Stimulated activated naive CD8-positive, alpha-beta T cell treated with anti-CD3 and anti-CD28 coated beads, Interleukin-15, amount 100 ng/mL, for 72 hours (primary cell): ENCODE results near the gene RTN1.

Experiments
- ATAC-seq: fragments of 150-1000 bp; cut with Tn5 transposase; 2 replicates; pipeline ENCODE4 v1.10.0; 2021; ENCODE audit warnings: mild to moderate bottlenecking, moderate library complexity
- DNase-seq, 2 donors: peaks; one replicate each; pipeline ENCODE4 v3.0.0; 2021 to 2022
- H3K27ac Mint-ChIP-seq, 2 donors: one replicate each; pipeline ENCODE4 v1.8.0; 2022; ENCODE audit warnings: mild to moderate bottlenecking in 2 of 2, mixed read lengths in 2 of 2, moderate library complexity in 2 of 2
- H3K27me3 Mint-ChIP-seq: one replicate; pipeline ENCODE4 v1.8.0; 2022; ENCODE audit warnings: mixed read lengths
- H3K4me1 Mint-ChIP-seq: one replicate; pipeline ENCODE4 v1.8.0; 2022; ENCODE audit warnings: mild to moderate bottlenecking, mixed read lengths
- H3K4me3 Mint-ChIP-seq, 2 donors: one replicate each; pipeline ENCODE4 v1.8.0; 2022; ENCODE audit warnings: mild to moderate bottlenecking in 2 of 2, mixed read lengths in 2 of 2, moderate library complexity in 1 of 2
- H3K9me3 Mint-ChIP-seq, 2 donors: one replicate each; pipeline ENCODE4 v1.8.0; 2022; ENCODE audit warnings: mixed read lengths in 2 of 2

RTN1 gene

GRCh38 chr14:59600211-59600945 lies 270.2 kb downstream of the RTN1 start:
- DNase-seq (no peak), ATAC-seq (no peak)
- H3K27ac Mint-ChIP-seq: peak overlapping the region in 1 of 2 donors; percentile 34
- H3K4me3 Mint-ChIP-seq: no peak overlapping the region
- peaks cover 18% of the 10 kb centered on the region for H3K27me3 Mint-ChIP-seq
- H3K4me1 Mint-ChIP-seq: no peaks in the 10 kb centered on the region
- H3K9me3 Mint-ChIP-seq: no peaks in the 10 kb centered on the region

- Mint-ChIP-seq H3K4me3 (no peak overlapping the region), H3K9me3 (no peaks in the 10 kb centered on the region), H3K4me1 (no peaks in the 10 kb centered on the region), H3K27me3 (peaks cover 28% of the 10 kb centered on the region), H3K27ac (no peak overlapping the region)
- DNase-seq (no peak), ATAC-seq (no peak)
These were observed 275.5 kb downstream of the RTN1 start for GRCh38 chr14:59595071-59595470.

DNA sequence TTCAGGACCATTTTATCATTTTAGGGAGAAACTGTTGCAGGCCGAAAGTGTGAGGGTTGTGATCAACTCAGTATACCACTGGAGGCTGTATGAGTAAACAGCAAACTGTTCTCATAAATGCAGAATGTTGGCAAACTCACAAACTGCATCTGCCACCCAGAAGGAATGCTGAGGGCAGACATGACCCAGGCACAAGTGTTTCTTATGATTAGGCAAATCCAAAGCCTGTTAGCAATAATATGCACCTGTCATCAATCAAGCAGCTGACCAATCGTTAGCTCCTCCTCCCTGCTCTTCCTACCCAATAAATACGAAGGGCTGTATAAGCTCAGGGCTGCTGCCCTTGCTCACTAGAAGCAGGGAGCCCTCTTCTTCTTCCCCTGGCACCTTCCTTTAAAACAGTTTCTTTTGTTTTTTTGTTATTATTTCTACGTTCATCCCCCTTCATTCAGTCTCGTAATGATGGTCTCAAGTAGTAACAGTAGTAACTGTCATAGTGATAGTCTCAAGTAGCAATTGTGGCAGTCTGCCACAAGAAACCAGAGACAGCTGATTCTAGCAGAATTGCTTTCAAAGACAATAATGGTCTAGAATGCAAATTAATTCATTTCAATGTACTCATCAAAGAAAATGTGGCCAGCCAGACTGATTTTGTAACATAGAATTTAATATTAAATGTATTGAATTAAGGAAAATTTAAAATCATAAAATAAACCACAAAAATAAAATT lies 278.8 kb downstream of the RTN1 start:
- no peaks in the 10 kb centered on the region for H3K9me3 Mint-ChIP-seq
- DNase-seq (no peak), ATAC-seq (no peak)
- no peak overlapping the region for H3K4me3 Mint-ChIP-seq
- no peak overlapping the region for H3K27ac Mint-ChIP-seq
- H3K4me1 Mint-ChIP-seq: no peaks in the 10 kb centered on the region
- peaks cover 13% of the 10 kb centered on the region for H3K27me3 Mint-ChIP-seq

- Mint-ChIP-seq H3K27ac (no peak overlapping the region), H3K4me1 (peaks cover 6% of the 10 kb centered on the region), H3K9me3 (no peaks in the 10 kb centered on the region), H3K4me3 (no peak overlapping the region), H3K27me3 (no peaks in the 10 kb centered on the region)
- DNase-seq: no peak
- ATAC-seq: no peak
These were observed 282.5 kb downstream of the RTN1 start for GRCh38 chr14:59588101-59588500.

DNA sequence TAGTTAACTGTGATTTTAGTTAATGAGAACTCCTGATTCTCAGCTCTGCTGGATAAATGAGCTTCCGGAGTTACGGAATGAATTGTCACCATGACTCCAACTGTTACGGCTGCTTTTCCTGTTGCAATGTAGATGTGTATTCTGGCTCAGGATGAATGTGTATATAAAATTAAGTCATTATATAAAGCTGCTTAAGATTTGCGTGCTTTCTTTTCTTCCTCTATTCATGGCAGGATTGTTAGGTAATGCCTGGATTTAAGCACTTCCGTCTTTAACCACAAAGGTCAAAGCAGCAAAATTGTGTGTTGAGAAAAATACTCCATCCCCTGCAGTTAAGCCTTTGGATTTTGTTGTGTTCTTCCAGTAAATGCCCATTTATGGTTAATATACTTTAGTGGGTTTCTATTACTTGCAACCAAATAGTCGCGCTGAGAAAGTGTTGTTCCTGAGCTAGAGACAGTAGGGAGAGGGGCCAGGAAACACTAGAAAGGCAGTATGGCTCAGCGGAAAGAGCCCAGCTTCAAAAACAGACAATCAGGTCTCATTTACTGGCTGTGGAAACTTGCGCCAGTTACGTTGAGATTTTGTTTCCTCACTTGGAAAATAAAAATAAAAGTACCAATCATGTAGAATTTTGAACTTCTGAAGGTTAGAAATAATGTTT lies 284.6 kb downstream of the RTN1 start:
- Mint-ChIP-seq H3K27me3 (no peaks in the 10 kb centered on the region), H3K4me3 (peak overlapping the region; percentile 70 to 72), H3K27ac (peak overlapping the region in 1 of 2 donors; percentile 4), H3K4me1 (peaks cover 6% of the 10 kb centered on the region), H3K9me3 (no peaks in the 10 kb centered on the region)
- DNase-seq: no peak
- ATAC-seq: no peak

- H3K27ac Mint-ChIP-seq: no peak overlapping the region
- H3K27me3 Mint-ChIP-seq: no peaks in the 10 kb centered on the region
- DNase-seq (no peak), ATAC-seq (no peak)
- peaks cover 6% of the 10 kb centered on the region for H3K4me1 Mint-ChIP-seq
- H3K9me3 Mint-ChIP-seq: no peaks in the 10 kb centered on the region
- no peak overlapping the region for H3K4me3 Mint-ChIP-seq
These were observed 286.8 kb downstream of the RTN1 start for GRCh38 chr14:59583755-59584154.

DNA sequence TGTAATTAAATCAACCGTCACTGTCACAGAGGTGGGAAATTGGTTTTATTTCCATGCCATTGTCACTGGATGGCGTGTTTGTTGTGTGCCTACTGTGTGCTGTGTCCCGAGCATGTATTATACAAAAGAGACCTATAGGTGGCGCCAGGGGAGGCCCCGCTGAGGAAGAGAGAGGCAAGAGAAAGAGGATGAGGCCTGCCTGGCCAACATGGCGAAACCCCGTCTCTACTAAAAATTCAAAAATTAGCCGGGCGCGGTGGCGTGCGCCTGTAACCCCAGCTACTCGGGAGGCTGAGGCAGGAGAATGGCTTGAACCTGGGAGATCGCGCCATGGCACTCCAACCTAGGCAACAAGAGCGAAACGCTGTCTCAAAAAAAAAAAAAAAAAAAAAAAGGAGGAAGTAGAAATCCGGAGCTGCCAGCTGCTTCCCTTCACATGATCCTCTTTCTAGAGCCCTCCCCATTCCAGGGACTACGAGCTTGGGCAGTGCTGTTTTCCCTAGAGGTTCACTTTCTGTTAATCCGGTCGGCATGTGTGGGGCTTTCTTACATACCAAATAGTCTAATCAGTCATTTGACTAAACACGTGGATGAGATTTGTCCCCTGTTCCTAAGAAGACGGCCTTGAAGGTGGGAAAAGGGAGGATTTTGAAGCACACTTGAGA lies 287.6 kb downstream of the RTN1 start:
- H3K4me1 Mint-ChIP-seq: peaks cover 6% of the 10 kb centered on the region
- no peaks in the 10 kb centered on the region for H3K9me3 Mint-ChIP-seq
- H3K27me3 Mint-ChIP-seq: no peaks in the 10 kb centered on the region
- no peak overlapping the region for H3K4me3 Mint-ChIP-seq
- H3K27ac Mint-ChIP-seq: no peak overlapping the region
- ATAC-seq (no peak), DNase-seq (no peak)

- Mint-ChIP-seq H3K27me3 (no peaks in the 10 kb centered on the region), H3K4me3 (no peak overlapping the region), H3K4me1 (peaks cover 6% of the 10 kb centered on the region), H3K9me3 (no peaks in the 10 kb centered on the region), H3K27ac (no peak overlapping the region)
- DNase-seq (no peak), ATAC-seq (no peak)
These were observed 288.4 kb downstream of the RTN1 start for GRCh38 chr14:59582161-59582560.

GRCh38 chr14:59580911-59581310 lies 289.7 kb downstream of the RTN1 start:
- ATAC-seq (no peak), DNase-seq (no peak)
- Mint-ChIP-seq H3K27ac (no peak overlapping the region), H3K27me3 (peaks cover 10% of the 10 kb centered on the region), H3K4me1 (peaks cover 13% of the 10 kb centered on the region), H3K9me3 (no peaks in the 10 kb centered on the region), H3K4me3 (no peak overlapping the region)

DNA sequence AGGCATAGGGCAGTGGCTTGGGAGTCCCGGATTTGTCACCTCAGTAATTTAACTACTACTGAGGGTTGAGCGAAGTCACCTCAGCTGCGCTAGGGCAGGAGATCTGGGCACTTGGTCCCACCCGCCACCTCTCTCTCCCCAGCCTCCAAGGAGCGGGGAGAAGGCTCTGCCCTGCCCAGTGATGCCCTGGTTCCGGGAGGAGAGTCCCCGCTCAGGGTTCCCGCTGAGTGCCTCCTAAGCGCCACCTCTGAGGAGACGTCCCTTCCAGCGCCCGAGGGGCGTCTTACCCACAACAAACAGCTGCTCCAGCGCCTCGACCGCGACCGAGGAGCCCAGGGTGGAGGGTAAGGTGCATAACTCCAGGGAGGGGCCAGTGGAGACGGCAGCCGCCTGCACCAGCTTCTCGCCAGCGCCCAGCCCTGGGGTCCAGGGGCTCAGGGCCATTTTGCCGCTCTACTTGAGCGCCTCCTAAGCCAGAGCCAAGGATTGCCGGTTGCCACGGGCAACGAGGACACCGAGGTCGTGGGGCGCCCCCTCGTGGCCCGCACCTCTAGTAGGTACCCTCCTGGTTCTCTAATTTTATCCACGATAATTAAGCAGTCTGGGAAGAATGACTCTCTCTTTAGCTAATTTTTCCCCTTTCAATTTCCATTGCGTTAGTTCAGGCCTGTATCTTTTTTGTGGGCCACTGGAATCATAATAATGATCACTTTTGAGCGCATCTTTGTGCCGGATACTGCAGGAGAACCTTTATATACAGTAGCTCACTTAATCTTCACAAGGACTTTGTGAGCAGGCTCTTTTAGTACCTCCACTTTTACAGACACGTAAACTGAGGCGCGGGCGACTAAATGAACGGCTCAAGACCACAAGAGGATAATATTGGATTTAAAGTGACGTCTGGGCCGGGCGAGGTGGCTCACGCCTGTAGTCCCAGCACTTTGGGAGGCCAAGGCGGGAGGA lies 294.0 kb downstream of the RTN1 start, which contains the start of gene CCDC175:
Gene CCDC175, minus strand, starts transcription at position 481 of the 963 bp plus-strand sequence. Its CDS starts 37 bp downstream, at position 444.
- peak; percentile 75 to 83 for DNase-seq
- Mint-ChIP-seq H3K4me3 (peak within 1 kb of the TSS; percentile 72 to 82), H3K27ac (peak within 1 kb of the TSS in 1 of 2 donors; percentile 22), H3K9me3 (no peaks in the 10 kb centered on the region), H3K27me3 (peaks cover 17% of the 10 kb centered on the region), H3K4me1 (peaks cover 12% of the 10 kb centered on the region)
- ATAC-seq: peak; percentile 98

DNA sequence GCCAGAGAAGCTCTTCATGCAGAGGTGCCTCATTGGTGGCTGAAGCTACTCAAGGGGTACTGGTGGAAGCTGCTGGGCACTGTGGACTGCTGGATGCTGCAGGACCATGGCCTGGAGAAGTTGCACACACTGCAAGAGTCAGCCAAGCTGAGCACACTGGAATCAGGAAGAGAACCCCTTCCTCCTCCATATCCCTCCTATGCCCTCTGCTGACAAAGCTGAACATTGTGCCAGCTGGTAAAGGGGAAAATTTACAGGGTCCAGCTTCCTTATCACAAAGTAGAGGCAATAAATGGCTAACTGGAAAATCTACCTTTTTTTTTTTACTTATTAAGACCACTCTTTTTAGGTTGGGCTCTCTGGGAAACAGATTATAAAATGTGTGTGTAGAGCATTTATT lies 300.5 kb downstream of the RTN1 start:
- no peak for ATAC-seq
- Mint-ChIP-seq H3K27ac (no peak overlapping the region), H3K27me3 (peaks cover 42% of the 10 kb centered on the region), H3K4me3 (no peak overlapping the region), H3K4me1 (no peaks in the 10 kb centered on the region), H3K9me3 (no peaks in the 10 kb centered on the region)
- no peak for DNase-seq

DNA sequence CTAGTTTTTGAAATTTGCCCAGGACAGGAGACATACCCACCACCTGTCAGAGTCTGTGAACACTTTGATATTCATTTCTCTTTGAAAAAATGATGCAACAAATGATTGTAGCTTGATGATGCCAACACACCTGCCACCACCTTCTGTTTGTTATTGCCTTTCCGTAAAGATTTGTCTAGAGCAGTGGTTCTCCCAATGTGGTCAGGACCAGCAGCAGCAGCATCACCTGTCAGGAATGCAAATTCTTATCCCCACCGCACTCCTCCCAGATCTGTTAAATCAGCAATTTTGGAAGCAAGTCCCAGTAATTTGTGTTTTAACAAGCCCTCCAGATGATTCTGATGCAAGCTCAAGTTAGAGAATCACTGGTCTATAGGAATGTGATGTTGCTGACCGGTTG lies 303.9 kb downstream of the RTN1 start:
- Mint-ChIP-seq H3K27ac (no peak overlapping the region), H3K9me3 (no peaks in the 10 kb centered on the region), H3K4me3 (no peak overlapping the region), H3K27me3 (peaks cover 52% of the 10 kb centered on the region), H3K4me1 (no peaks in the 10 kb centered on the region)
- ATAC-seq: no peak
- DNase-seq: no peak

- no peak for ATAC-seq
- H3K4me1 Mint-ChIP-seq: no peaks in the 10 kb centered on the region
- no peak overlapping the region for H3K27ac Mint-ChIP-seq
- DNase-seq: no peak
- H3K4me3 Mint-ChIP-seq: no peak overlapping the region
- no peaks in the 10 kb centered on the region for H3K9me3 Mint-ChIP-seq
- peaks cover 52% of the 10 kb centered on the region for H3K27me3 Mint-ChIP-seq
These were observed 304.3 kb downstream of the RTN1 start for GRCh38 chr14:59566296-59566695.

- ATAC-seq (no peak), DNase-seq (no peak)
- H3K27ac Mint-ChIP-seq: no peak overlapping the region
- H3K4me3 Mint-ChIP-seq: no peak overlapping the region
- peaks cover 46% of the 10 kb centered on the region for H3K27me3 Mint-ChIP-seq
- H3K4me1 Mint-ChIP-seq: no peaks in the 10 kb centered on the region
- no peaks in the 10 kb centered on the region for H3K9me3 Mint-ChIP-seq
These were observed 305.5 kb downstream of the RTN1 start for GRCh38 chr14:59565087-59565486.

DNA sequence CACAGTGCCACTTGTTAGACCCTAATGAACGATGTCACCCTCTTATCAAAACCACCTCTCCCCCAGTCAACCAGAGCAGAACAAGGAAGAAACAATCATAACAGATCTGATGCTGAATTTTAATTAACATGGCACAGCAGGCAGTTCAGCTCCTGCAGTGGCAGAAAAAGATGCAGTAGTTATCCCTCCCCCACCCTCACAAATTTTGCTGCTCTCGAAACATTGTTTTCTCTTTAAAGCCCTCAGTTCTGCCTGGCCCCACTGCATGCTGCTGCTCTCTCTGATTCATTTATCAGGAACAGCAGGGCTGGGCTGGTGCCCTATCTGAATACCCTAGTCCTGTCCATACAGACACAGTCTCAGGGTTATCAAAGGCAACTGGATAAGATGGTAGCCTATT lies 306.2 kb downstream of the RTN1 start:
- no peak overlapping the region for H3K27ac Mint-ChIP-seq
- ATAC-seq (no peak), DNase-seq (no peak)
- no peaks in the 10 kb centered on the region for H3K9me3 Mint-ChIP-seq
- H3K4me3 Mint-ChIP-seq: no peak overlapping the region
- no peaks in the 10 kb centered on the region for H3K4me1 Mint-ChIP-seq
- H3K27me3 Mint-ChIP-seq: peaks cover 39% of the 10 kb centered on the region
